ENCODE results near the gene EYA2.

EYA2 gene

GRCh38 chr20:46984405-46984804 lies 89.8 kb downstream of the EYA2 start:
- DNase-seq: no peak

GRCh38 chr20:46985250-46985649 lies 90.6 kb downstream of the EYA2 start:
- no peak for DNase-seq

- no peak for DNase-seq
These were observed 91.0 kb downstream of the EYA2 start for GRCh38 chr20:46985671-46986070.

GRCh38 chr20:46987001-46987400 lies 92.4 kb downstream of the EYA2 start:
- DNase-seq: no peak

- no peak for DNase-seq
These were observed 95.5 kb downstream of the EYA2 start for GRCh38 chr20:46990017-46990595.

GRCh38 chr20:46990596-46991104 lies 96.0 kb downstream of the EYA2 start:
- no peak for DNase-seq

- no peak for DNase-seq
These were observed 96.5 kb downstream of the EYA2 start for GRCh38 chr20:46991168-46991567.

GRCh38 chr20:46991880-46992639 lies 97.4 kb downstream of the EYA2 start:
- no peak for DNase-seq

GRCh38 chr20:46992640-46993035 lies 98.0 kb downstream of the EYA2 start:
- no peak for DNase-seq

- DNase-seq: no peak
These were observed 98.9 kb downstream of the EYA2 start for GRCh38 chr20:46993465-46994095.

- peak; percentile 23 for DNase-seq
These were observed 99.7 kb downstream of the EYA2 start for GRCh38 chr20:46994341-46994740.

GRCh38 chr20:46995561-46996142 lies 101.0 kb downstream of the EYA2 start:
- DNase-seq: no peak

- no peak for DNase-seq
These were observed 102.5 kb downstream of the EYA2 start for GRCh38 chr20:46997187-46997586.

GRCh38 chr20:46998477-46999240 lies 104.0 kb downstream of the EYA2 start:
- no peak for DNase-seq

GRCh38 chr20:46999801-47000465 lies 105.3 kb downstream of the EYA2 start:
- no peak for DNase-seq

GRCh38 chr20:47003223-47003622 lies 108.6 kb downstream of the EYA2 start:
- DNase-seq: no peak

GRCh38 chr20:47004179-47004578 lies 109.5 kb downstream of the EYA2 start:
- no peak for DNase-seq

GRCh38 chr20:47007826-47008655 lies 113.4 kb downstream of the EYA2 start:
- DNase-seq: no peak

- DNase-seq: no peak
These were observed 114.3 kb downstream of the EYA2 start for GRCh38 chr20:47008842-47009518.

- DNase-seq: no peak
These were observed 115.1 kb downstream of the EYA2 start for GRCh38 chr20:47009784-47010183.

- no peak for DNase-seq
These were observed 117.3 kb downstream of the EYA2 start for GRCh38 chr20:47011984-47012383.
